LNCaP clone FGC (cell line): ENCODE data around the gene EVA1B.
A peak's percentile ranks its signal among the peaks of the same experiment; 100 is the strongest.

Source experiments
- DNase-seq: peaks from one replicate; pipeline ENCODE4 v3.0.0-alpha.2; 2011; ENCODE audit warnings: low read depth
- H3K4me3 ChIP-seq: 2 replicates; pipeline ENCODE4 v1.5.1; 2011; ENCODE audit warnings: mild to moderate bottlenecking, low read depth, low read length, control low read depth
- CTCF ChIP-seq: IDR thresholded peaks from 2 replicates; pipeline ENCODE4 v1.5.1; 2012; ENCODE audit warnings: mild to moderate bottlenecking; ENCODE audit not compliant: control insufficient read depth, insufficient read depth; ENCODE audit errors: extremely low read depth

Gene EVA1B

GRCh38 chr1:36327421-36328087, 4.1 kb upstream of the EVA1B start:
- no peak overlapping the region for H3K4me3 ChIP-seq
- no peak for TF ChIP-seq CTCF
- no peak for DNase-seq

- DNase-seq: no peak
- no peak for TF ChIP-seq CTCF
- no peak overlapping the region for H3K4me3 ChIP-seq
These were observed 3.1 kb upstream of the EVA1B start for GRCh38 chr1:36326499-36326898.

- H3K4me3 ChIP-seq: peak overlapping the region; percentile 49
- no peak for DNase-seq
- TF ChIP-seq CTCF: no peak
These were observed 883 bp upstream of the EVA1B start for GRCh38 chr1:36324353-36324703.

GRCh38 chr1:36322786-36323635, 434 bp downstream of the EVA1B start:
- TF ChIP-seq CTCF: no peak
- DNase-seq: no peak

GRCh38 chr1:36322041-36322785, 1.2 kb downstream of the EVA1B start:
- DNase-seq: no peak
- no peak overlapping the region for H3K4me3 ChIP-seq
- TF ChIP-seq CTCF: no peak

More at GRCh38 chr1:36322786-36323635, 434 bp downstream of the EVA1B start:
- peak overlapping the region; percentile 57 for H3K4me3 ChIP-seq

GRCh38 chr1:36321119-36321951, 2.1 kb downstream of the EVA1B start:
- no peak overlapping the region for H3K4me3 ChIP-seq
- DNase-seq: no peak
- no peak for TF ChIP-seq CTCF
